Omental fat pad (tissue), 4 donors: Measurements from ENCODE around the gene FADS1. TPM values are rescaled to one million over a fixed set of nuclear protein-coding genes. Genes with fewer than 3 reads are reported as not detected.

Source experiments
- ATAC-seq: fragments of 150-250 bp; one replicate; pipeline ENCODE4 v1.9.1; 2016; ENCODE audit warnings: mild to moderate bottlenecking, moderate library complexity; ENCODE audit not compliant: low FRiP score
- DNase-seq: peaks from one replicate; pipeline ENCODE4 v3.0.0-alpha.2; 2019; ENCODE audit warnings: low spot score
- CTCF ChIP-seq, 3 donors: fragments of 450-650 bp; IDR thresholded peaks; one replicate each; pipeline ENCODE4 v1.5.1; 2016 to 2017; ENCODE audit warnings: antibody characterized with exemption in 3 of 3, mild to moderate bottlenecking in 3 of 3, moderate library complexity in 2 of 3
- total RNA-seq, 4 donors: library from RNA; depleted of rRNA; stranded (reverse); fragments of >200 nt; gene quantifications; one replicate each; pipeline ENCODE4 v1.1.0, GENCODE V29; 2016

The FADS1 gene
- total RNA-seq, 4 donors from 2014 or later, result 20.1 to 49.1 (median 22.0) TPM

DNA sequence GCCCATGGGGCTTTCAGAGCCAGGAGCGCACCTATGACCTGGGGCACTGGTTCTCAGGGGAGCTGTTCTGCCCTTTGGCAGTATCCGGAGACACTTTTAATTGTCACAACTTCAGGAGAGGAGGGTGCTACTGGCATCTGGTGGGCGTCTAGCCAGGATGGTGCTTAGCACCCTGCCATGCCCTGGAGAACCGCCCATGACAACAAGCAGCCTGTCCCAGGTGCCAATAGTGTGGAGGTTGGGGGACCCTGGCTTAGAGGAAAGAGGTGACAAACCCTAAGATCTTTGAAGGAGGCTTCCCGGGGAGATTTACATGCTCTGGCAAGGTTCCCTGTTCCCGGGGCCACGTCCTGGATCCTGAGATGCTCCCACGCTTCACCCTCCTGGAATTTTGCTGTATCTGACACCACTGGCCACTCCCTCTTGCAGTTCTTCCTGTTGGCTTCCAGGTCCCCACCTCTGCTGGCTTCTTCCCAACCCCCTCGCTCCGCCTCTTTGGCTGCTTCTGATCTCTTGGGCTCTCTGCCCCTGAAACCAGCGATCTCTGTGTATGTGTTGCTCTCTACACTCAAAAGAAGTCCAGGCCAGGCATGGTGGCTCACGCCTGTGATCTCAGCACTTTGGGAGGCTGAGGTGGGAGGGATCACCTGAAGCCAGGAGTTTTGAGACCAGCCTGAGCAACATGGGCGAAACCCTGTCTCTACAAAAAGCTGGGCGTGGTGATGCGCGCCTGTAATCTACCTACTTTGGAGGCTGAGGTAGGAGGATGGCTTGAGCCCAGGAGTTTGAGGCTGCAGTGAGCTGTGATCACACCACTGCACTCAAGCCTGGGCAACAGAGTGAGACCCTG is 43.5 kb upstream of the FADS1 start:
- DNase-seq, result no peak

GRCh38 chr11:61855939-61856680 is 39.3 kb upstream of the FADS1 start:
- no peak for TF ChIP-seq CTCF (IDR thresholded peaks at IDR 0.05)
- ATAC-seq (no peak), DNase-seq (no peak)

More for the DNA sequence above, 43.5 kb upstream of the FADS1 start:
- peak; percentile 68 for ATAC-seq
- no peak for TF ChIP-seq CTCF (IDR thresholded peaks at IDR 0.05)

- DNase-seq (no peak), ATAC-seq (no peak)
- no peak for TF ChIP-seq CTCF (IDR thresholded peaks at IDR 0.05)
Observed at GRCh38 chr11:61854966-61855714, 38.3 kb upstream of the FADS1 start.

DNA sequence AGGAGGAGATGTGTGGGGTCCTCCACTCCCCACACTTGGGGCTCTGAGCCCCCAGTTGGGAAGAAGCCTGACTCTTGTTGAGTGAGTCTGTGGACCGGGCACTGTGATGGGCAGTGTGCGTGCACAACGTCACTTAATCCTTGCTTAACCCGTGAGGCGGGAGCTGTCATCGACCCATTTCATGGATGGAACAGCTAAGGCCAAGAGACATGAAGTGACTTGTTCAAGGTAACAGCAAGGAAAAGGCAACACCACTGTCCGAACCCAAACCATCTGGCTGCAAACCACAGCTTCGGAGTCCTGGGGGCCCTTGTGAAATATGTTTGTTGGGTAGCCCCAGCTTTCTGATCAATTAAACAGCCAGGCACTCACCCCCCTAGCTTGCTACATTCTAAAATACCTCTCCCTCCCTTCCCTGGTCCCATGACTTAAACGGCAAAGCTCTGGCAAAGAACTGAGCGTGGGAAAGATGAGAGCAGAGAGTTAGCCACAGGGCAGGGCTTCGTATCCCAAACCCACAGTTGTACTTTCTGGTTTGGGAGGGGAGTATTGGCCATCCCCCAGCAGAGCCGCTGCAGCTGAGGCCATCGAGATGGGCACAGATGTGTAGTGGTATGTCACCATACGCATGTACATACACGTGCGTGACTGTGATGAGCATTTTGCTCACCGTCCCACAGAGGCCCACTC is 37.5 kb upstream of the FADS1 start:
- no peak for TF ChIP-seq CTCF (IDR thresholded peaks at IDR 0.05)
- DNase-seq, result no peak
- no peak for ATAC-seq

DNA sequence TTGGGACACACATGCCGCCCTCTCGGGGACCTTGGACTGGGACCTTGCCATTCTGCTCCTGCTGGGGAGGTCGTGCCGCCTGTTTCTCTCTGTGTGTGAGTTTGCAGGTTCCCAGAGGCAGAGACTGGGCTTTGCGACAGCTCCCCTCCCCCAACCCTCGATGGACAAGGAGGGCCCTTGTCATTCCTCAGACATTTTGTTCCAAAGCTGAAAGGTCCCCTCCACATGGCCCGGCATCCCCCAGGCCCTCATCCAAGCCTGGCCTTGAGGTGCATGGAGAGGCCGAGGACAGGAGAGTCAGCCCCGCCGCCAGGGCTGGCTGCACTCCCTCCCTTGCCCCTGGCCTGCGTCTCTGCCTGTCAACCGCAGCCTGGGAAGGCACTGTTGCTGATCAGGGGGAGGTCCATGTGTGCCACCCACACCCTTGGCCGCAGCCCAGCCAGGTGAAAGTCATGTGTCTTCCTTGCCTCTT is 36.9 kb upstream of the FADS1 start:
- no peak for ATAC-seq
- DNase-seq, result no peak
- TF ChIP-seq CTCF (IDR thresholded peaks at IDR 0.05), result no peak

GRCh38 chr11:61851900-61852295 is 35.1 kb upstream of the FADS1 start:
- TF ChIP-seq CTCF (IDR thresholded peaks at IDR 0.05), result no peak
- ATAC-seq, result no peak
- no peak for DNase-seq
